Activated CD4-positive, alpha-beta T cell treated with anti-CD3 and anti-CD28 coated beads, Interleukin-2, amount 50 U/mL, for 16 hours (primary cell): ENCODE measurements around the gene CACNA1G.

Source experiments
- DNase-seq: peaks from one replicate; pipeline ENCODE4 v3.0.0-alpha.2; 2020

Gene CACNA1G

DNA sequence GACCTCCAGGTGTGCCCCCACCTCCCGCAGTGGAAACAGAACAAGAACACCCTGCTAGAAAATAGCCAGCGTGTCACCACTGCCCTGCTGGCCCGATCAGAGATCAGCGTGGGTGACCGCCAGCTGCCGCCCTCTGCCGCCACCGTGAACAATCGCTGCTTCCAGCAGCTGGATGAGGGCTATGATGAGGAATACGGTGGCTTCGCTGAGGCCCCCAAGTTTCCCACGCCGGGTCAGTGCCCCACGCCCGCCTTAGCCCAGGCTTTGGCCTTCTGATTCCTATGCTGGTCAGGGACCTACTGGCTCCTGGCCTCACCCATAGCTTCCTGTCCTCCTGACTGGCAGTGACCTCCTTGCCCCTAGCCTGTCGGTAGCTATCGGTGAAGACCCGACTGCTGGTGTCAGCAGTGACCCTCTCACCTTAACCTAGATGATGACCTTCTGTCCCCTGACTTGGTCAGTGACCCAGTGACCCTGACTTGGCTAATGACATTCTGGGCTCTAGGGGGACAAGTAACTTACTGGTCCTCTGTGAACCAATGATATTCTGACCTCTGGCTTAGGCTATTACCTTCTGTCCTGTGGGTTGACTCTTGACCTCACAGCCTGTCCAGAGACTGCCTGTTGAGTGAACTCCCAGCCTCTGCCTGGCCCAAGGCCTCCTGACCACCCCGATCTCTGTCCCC lies 11.1 kb upstream of the CACNA1G start:
- DNase-seq: no peak

GRCh38 chr17:50549969-50550368 lies 10.5 kb upstream of the CACNA1G start:
- DNase-seq: no peak

- DNase-seq: no peak
Observed at GRCh38 chr17:50550661-50551432, 9.7 kb upstream of the CACNA1G start.

GRCh38 chr17:50551433-50551815 lies 9.1 kb upstream of the CACNA1G start:
- DNase-seq: no peak

GRCh38 chr17:50551884-50552283 lies 8.6 kb upstream of the CACNA1G start:
- no peak for DNase-seq

DNA sequence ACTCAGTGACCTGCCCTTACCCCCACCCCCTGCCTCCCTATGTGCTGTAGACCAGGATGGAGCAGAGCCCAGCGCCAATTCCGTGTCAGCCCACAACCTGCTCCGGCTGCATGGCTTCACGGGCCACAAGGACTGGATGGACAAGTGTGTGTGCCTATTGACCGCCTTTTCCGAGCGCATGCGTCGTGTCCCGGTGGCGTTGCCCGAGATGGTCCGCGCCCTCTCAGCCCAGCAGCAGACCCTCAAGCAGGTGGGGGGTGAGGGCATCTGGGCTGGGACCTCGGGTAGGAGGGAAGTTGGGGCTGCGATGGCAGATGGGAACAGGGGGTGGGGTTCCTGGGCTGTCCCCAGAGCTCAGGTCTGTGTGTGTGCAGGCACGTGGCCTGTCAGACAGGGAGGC lies 6.3 kb upstream of the CACNA1G start:
- no peak for DNase-seq

GRCh38 chr17:50556803-50557202 lies 3.7 kb upstream of the CACNA1G start:
- no peak for DNase-seq

DNA sequence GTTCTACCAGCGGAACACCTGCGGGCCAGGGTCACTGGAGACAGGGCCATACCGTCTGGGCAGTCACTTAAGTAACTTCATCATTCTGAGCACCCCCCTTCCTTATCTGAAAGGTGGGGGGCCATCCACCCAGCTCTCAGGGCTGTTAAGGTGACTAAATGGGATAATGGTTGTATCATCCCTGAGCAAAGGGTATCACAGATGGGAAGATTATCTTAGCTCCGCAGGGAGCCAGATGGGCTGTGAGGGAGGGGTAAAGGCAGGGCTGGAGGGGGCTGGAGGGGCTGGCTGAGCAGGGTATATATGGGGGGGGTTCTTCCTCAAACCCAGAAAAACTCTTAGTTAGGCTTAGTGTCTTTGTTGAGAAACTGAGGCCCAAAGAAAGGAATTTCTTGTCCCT lies 2.9 kb upstream of the CACNA1G start:
- no peak for DNase-seq

- no peak for DNase-seq
Observed at GRCh38 chr17:50558091-50558490, 2.4 kb upstream of the CACNA1G start.

GRCh38 chr17:50558581-50558940 lies 2.0 kb upstream of the CACNA1G start:
- no peak for DNase-seq

DNA sequence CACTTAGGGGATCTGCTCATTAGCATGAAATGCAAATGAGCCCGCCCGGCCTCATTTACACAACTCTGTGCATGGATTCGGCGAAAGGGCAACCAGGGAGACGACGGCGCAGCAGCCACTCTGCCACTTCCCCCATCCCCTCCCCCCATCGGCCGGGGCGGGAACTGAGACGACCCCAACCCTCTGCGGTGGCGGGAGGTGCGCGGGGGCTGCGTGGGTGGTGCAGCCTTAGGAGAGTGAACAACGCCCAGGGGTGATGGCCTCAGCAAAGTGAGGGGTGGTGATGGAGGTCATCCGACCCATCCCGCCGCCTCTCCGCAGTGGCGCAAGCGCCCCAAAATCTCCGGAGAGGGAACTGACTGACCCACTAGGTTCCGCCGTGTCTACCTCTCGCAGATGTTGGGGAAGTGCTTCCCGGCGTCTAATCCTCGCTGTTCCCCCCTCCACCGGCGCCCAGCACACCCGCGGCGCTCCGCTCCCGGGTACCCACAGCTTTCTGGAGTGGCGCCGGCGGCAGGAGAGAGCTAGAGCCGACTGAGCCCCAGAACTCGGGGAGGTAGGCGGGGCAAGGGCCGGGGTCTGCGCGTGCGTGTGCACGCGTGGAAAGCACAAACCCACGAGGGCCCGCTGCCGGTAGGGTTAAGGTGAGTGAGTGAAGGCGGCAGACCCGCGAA lies 1.4 kb upstream of the CACNA1G start:
- no peak for DNase-seq

GRCh38 chr17:50559674-50560184 lies 786 bp upstream of the CACNA1G start:
- peak; percentile 26 for DNase-seq

DNA sequence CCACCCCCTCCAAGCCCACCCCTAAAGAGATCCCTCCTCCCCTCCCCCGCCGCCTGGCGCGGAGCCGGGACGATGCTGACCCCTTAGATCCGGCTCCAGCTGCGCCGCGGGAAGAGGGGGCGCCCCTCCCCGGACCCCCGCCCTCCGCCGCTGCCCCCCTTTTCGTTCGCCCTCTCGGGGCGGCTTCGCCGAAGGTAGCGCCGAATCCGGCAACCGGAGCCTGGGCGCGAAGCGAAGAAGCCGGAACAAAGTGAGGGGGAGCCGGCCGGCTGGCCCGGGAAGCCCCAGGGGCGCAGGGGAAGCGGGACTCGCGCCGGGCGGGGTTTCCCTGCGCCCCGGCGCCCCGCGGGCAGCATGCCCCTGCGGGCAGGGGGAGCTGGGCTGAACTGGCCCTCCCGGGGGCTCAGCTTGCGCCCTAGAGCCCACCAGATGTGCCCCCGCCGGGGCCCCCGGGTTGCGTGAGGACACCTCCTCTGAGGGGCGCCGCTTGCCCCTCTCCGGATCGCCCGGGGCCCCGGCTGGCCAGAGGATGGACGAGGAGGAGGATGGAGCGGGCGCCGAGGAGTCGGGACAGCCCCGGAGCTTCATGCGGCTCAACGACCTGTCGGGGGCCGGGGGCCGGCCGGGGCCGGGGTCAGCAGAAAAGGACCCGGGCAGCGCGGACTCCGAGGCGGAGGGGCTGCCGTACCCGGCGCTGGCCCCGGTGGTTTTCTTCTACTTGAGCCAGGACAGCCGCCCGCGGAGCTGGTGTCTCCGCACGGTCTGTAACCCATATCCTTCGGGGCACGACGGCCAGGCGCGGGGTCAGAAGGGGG lies 623 bp downstream of the CACNA1G start:
- no peak for DNase-seq

DNA sequence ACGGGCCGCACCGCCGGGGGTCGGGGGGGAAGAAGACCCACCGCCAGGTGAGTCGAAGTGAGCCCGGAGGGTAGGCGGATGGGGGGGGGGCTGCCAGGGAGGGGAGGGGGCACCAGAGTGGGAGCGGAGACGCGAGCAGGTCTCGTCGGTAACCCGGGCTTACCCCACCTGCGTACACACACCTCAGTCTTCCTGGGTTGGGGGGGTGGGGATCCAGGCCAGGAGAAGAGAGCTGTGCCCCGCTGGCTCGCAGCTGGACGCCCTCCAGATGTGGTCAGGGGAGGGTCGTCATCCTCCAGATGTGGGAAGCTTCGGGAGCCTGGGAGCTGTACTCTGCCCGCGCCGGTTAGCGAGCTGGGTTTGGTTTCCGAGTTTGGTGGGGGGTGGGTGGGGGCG lies 1.2 kb downstream of the CACNA1G start:
- DNase-seq: no peak

- DNase-seq: no peak
Observed at GRCh38 chr17:50562242-50563091, 2.0 kb downstream of the CACNA1G start.

- DNase-seq: no peak
Observed at GRCh38 chr17:50563092-50563511, 2.6 kb downstream of the CACNA1G start.

- no peak for DNase-seq
Observed at GRCh38 chr17:50564916-50565315, 4.4 kb downstream of the CACNA1G start.

DNA sequence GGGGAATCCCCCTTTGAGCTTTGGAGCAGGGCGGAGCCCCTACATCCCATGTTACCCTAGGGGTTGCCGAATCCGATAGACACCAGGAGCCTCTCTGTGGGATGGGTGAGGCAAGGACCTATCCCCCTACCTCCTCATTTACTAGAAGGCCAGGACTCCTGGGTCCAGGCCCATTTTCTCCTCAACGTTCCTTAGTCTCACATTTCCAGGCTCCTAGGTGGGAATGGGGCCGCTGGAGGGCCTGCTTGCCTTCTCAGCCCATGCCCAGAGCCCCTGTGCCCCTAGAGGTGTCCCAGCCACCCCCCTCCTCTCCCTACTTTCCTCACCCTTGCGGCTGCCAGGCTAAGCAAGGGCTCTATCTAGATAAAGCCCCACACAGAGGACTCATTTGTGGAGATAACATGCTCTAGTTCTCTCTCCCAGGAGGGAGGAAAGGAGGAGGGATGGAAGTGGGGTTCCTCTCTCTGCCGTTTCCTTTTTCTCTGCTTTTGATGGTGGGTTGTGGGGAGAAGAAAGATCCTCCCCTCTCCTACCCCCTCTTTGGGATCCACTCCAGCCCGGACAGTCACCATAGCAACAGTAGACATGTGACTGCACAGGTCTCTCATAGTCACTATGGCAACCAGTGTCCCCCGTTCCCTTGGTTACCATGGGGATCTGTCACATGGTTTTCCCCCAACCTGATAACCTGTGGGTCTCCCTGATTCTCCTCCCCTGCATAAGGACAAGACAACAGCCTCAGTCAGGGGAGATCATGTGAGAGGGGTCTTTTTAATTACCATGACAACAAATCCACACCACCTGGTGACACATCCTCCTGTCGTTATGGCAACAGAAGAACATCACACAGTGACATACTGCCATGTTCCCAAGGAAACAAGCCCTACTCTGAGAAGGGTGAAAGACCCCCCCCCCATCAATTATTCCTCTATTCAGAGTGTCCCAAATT lies 5.2 kb downstream of the CACNA1G start:
- DNase-seq: no peak

- no peak for DNase-seq
Observed at GRCh38 chr17:50566886-50567285, 6.4 kb downstream of the CACNA1G start.

- DNase-seq: no peak
Observed at GRCh38 chr17:50568659-50569058, 8.1 kb downstream of the CACNA1G start.

DNA sequence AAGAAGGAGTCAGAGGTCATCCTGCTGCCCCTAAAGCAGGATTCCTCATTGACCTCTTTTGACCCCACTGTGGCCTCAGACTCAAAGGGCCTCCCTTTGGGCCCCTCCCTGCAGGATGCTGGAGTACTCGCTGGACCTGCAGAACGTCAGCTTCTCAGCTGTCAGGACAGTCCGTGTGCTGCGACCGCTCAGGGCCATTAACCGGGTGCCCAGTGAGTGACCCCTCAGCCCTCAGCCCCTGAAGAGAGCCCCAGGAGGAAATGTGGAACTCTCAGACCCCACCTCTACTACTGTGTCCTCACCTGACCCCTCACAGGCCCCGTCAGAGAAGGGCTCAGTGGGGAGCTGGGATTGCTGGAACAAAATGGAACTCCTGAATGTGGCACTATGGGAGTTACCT lies 9.1 kb downstream of the CACNA1G start:
- no peak for DNase-seq
